Epithelial cell of proximal tubule (primary cell): Measurements from ENCODE around the gene DMWD. TPM values are rescaled to one million over a fixed set of nuclear protein-coding genes. Genes with fewer than 3 reads are reported as not detected.

Experiments used
- DNase-seq: peaks from one replicate; pipeline ENCODE4 v3.0.0-alpha.2; 2011; ENCODE audit warnings: low read depth
- H3K4me3 ChIP-seq: 2 replicates; pipeline ENCODE4 v1.5.1; 2011; ENCODE audit warnings: low read depth, mild to moderate bottlenecking, low read length
- CTCF ChIP-seq: conservative IDR thresholded peaks from 2 replicates; pipeline ENCODE4 v1.5.1; 2012; ENCODE audit warnings: low read depth, mild to moderate bottlenecking, low read length
- total RNA-seq: library from RNA; depleted of rRNA; stranded (reverse); fragments of >200 nt; gene quantifications from 2 replicates; pipeline ENCODE4 v1.2.3, GENCODE V29; 2015

The DMWD gene
- total RNA-seq, 1 donor from 2014 or later: 35.7 TPM

- TF ChIP-seq CTCF: no peak
- H3K4me3 ChIP-seq: no peak overlapping the region
- DNase-seq: no peak
Measured at GRCh38 chr19:45826934-45827333, 34.3 kb upstream of the DMWD start.

GRCh38 chr19:45825917-45826893, 33.6 kb upstream of the DMWD start:
- TF ChIP-seq CTCF: no peak

GRCh38 chr19:45825263-45825605, 32.6 kb upstream of the DMWD start:
- H3K4me3 ChIP-seq: no peak overlapping the region
- no peak for DNase-seq
- no peak for TF ChIP-seq CTCF

More at GRCh38 chr19:45825917-45826893, 33.6 kb upstream of the DMWD start:
- no peak for DNase-seq
- H3K4me3 ChIP-seq: no peak overlapping the region

- H3K4me3 ChIP-seq: no peak overlapping the region
- no peak for DNase-seq
- TF ChIP-seq CTCF: no peak
Measured at GRCh38 chr19:45824531-45825262, 32.1 kb upstream of the DMWD start.

- DNase-seq: no peak
- no peak overlapping the region for H3K4me3 ChIP-seq
- no peak for TF ChIP-seq CTCF
Measured at GRCh38 chr19:45824041-45824471, 31.4 kb upstream of the DMWD start.

GRCh38 chr19:45823182-45823581, 30.5 kb upstream of the DMWD start:
- TF ChIP-seq CTCF: no peak
- no peak overlapping the region for H3K4me3 ChIP-seq
- no peak for DNase-seq
